Adrenal gland (tissue), 12 donors: ENCODE results near the gene CGREF1. TPM values are rescaled to one million over a fixed set of nuclear protein-coding genes. Genes with fewer than 3 reads are reported as not detected.
A peak's percentile ranks its signal among the peaks of the same experiment; 100 is the strongest.

ENCODE experiments used
- DNase-seq, 7 donors: peaks; one replicate each; pipeline ENCODE4 v3.0.0-alpha.2; 2019 to 2020
- H3K27ac ChIP-seq, 5 donors: fragments of 200-600 bp; sonication (generic) in 4 of 5; 1 replicate in 3 of 5; 2 replicates in 2 of 5; pipeline versions ENCODE4 v1.5.1 to v1.8.0; 2016 to 2020; ENCODE audit warnings: mild to moderate bottlenecking in 1 of 5
- H3K27me3 ChIP-seq: fragments of 200-600 bp; 2 replicates; pipeline ENCODE4 v1.8.0; 2021
- H3K36me3 ChIP-seq, 2 donors: fragments of 200-600 bp; replicated peaks in 1 of 2; 1 replicate in 1 of 2; 2 replicates in 1 of 2; pipeline versions ENCODE4 v1.5.1 to v1.8.0; 2018 to 2022
- H3K4me1 ChIP-seq, 2 donors: fragments of 200-600 bp; replicated peaks in 1 of 2; 1 replicate in 1 of 2; 2 replicates in 1 of 2; pipeline versions ENCODE4 v1.5.1 to v1.8.0; 2018 to 2021
- H3K4me3 ChIP-seq, 4 donors: fragments of 200-600 bp; sonication (generic) in 3 of 4; one replicate each; pipeline ENCODE4 v1.5.1; 2016 to 2018
- H3K9me3 ChIP-seq, 3 donors: fragments of 200-600 bp; sonication (generic) in 1 of 3; replicated peaks in 1 of 3; 1 replicate in 2 of 3; 2 replicates in 1 of 3; pipeline versions ENCODE4 v1.5.1 to v1.8.0; 2016 to 2021
- POLR2A ChIP-seq, 2 donors: fragments of 450-650 bp; IDR thresholded peaks; one replicate each; pipeline ENCODE4 v1.6.1; 2017; ENCODE audit warnings: antibody characterized with exemption in 2 of 2, mild to moderate bottlenecking in 2 of 2, moderate library complexity in 1 of 2
- WGBS, 4 donors: extraction: QIAGEN DNeasy Blood & Tissue Kit in 2 of 4; methylation state at CpG; one replicate each; pipeline versions ENCODE4 v1.1.5 to v1.1.7; 2013 to 2017; 5-methylcytosine and 5-hydroxymethylcytosine counted together
- intact Hi-C, 2 donors: fragments of 100-400 bp; cut with DNase I; formaldehyde crosslinking; loops; one replicate each; pipeline versions ENCODE4 v1.14.1 to v1.15.0; 2022 to 2023
- polyA plus RNA-seq, 3 donors: library from polyadenylated mRNA; stranded (reverse); fragments of 200-250 nt in 2 of 3; fragments of 350-450 nt in 1 of 3; fragmentation: Illumina TruSeq in 1 of 3; extraction: RNeasy Lipid Tissue Mini Kit (QIAGEN cat#74804) in 1 of 3; gene quantifications; one replicate each; pipeline ENCODE4 v1.2.3, GENCODE V29; 2013 to 2014
- total RNA-seq, 9 donors: library from RNA; depleted of rRNA in 4 of 9; stranded (reverse); fragments of >200 nt in 4 of 9; fragments of 120-200 nt in 1 of 9; fragmentation: NEBNext Ultra II Directional in 1 of 9; extraction: Animal tissue kit (Norgen Biotek cat#: 25700) in 1 of 9; gene quantifications; one replicate each; pipeline versions ENCODE4 v1.1.0 to v1.2.4, GENCODE V29; 2013 to 2023
- TF ChIP-seq, protein P1 (sequence below), 6 experiments: fragments of 450-650 bp in 4 of 6; fragments of 200-600 bp in 2 of 6; sonication (generic) in 1 of 6; IDR thresholded peaks; 1 replicate in 5 of 6; 2 replicates in 1 of 6; pipeline versions ENCODE4 v1.5.1 to v1.8.0; 2016 to 2021; ENCODE audit warnings: antibody characterized with exemption in 6 of 6, mild to moderate bottlenecking in 2 of 6, moderate library complexity in 1 of 6
- donor health status: healthy with polysubstance abuse.
- donor health status: Bipolar disorder and iron deficiency.
- donor health status: DM: yes; HTN: yes; CAD: no.
- donor health status: DM: no; HTN: no; CAD: no.
- donor health status: DM: no; HTN: no; CAD: no.
- donor health status: DM: yes; HTN: yes; CAD: no.

Gene CGREF1
- total and polyA plus RNA-seq, 12 donors, result 0.52 to 4.7 (median 1.3) TPM; not detected in 1

DNA sequence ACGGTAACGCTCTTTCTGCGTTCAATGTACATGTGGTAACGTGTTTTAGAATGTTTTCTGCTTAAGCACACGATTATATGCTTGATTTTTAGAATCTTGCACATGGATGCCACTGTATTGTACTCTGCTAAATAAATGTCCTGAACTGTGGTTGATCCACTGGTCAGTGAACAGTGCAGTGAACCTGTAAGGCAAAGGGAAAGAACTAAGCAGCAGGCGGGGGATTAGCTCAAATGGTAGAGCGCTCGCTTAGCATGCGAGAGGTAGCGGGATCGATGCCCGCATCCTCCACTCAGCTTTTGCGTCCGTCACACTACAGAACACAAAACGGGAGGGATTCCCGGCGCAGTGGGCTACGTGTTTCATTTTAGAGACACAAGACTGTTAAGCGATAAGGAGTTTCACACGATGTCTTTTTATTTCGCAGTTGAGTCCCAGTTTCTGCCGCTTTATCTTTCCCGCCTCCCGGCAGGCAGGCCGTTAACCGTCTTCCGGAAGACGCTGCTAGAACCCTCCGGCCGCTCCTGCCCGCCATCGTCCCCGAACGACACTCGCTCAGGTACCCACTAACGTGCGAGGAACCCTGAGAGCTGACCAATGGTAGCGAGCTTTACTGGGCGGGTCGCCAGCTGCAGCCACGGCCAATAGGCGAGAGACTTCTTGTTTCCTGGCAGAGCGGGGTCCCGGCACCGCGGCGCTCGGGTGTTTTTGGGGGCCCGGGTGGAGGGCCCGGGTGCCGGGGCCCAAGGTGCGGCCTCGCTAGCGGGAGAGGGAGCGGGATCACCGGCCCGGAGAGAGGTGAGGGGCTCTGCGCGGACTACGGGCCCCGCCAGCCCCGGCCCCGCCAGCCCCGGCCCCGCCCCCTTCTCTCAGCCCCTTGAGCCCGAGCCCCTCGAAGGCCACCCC lies 67.7 kb downstream of the CGREF1 start, which contains the start of gene AGBL5:
TSS of gene AGBL5 (plus strand) at position 673 of the 906 bp plus-strand sequence. CDS start 1,291 bp downstream, outside the sequence.
- intact Hi-C loops, result no loop called here
- TF ChIP-seq, protein P1, sequence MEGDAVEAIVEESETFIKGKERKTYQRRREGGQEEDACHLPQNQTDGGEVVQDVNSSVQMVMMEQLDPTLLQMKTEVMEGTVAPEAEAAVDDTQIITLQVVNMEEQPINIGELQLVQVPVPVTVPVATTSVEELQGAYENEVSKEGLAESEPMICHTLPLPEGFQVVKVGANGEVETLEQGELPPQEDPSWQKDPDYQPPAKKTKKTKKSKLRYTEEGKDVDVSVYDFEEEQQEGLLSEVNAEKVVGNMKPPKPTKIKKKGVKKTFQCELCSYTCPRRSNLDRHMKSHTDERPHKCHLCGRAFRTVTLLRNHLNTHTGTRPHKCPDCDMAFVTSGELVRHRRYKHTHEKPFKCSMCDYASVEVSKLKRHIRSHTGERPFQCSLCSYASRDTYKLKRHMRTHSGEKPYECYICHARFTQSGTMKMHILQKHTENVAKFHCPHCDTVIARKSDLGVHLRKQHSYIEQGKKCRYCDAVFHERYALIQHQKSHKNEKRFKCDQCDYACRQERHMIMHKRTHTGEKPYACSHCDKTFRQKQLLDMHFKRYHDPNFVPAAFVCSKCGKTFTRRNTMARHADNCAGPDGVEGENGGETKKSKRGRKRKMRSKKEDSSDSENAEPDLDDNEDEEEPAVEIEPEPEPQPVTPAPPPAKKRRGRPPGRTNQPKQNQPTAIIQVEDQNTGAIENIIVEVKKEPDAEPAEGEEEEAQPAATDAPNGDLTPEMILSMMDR (IDR thresholded peaks at IDR 0.05), result no peak
- TF ChIP-seq POLR2A (IDR thresholded peaks at IDR 0.05), result peak; percentile 11 to 72
- WGBS, 4 donors, result 0 to 1% (median 1%) methylated on average over 31 to 67 of the region's 67 CpGs

More for the DNA sequence above, 67.7 kb downstream of the CGREF1 start, which contains the start of gene AGBL5:
- H3K4me3 ChIP-seq, result peak within 1 kb of the TSS in 3 of 4 donors; percentile 16 to 95 (median 80)
- peaks cover 0 to 13% of the 10 kb centered on the region in 2 donors for H3K4me1 ChIP-seq
- peak within 1 kb of the TSS; percentile 71 to 97 (median 77) for H3K27ac ChIP-seq
- peaks cover 0 to 30% of the 10 kb centered on the region in 2 donors for H3K36me3 ChIP-seq
- peak; percentile 96 to 99 (median 96) for DNase-seq
- no peaks in the 10 kb centered on the region for H3K27me3 ChIP-seq
- no peaks in the 10 kb centered on the region for H3K9me3 ChIP-seq

Other genes with a start within 250 kb of the CGREF1 start
- gene MAPRE3, start 148.5 kb downstream of the CGREF1 start, total RNA-seq, result 10 to 100 TPM; 11.0 to 27.9 (median 18.6) TPM
- gene MAPRE3, start 148.5 kb downstream of the CGREF1 start, polyA plus RNA-seq, result 10 to 100 TPM; 26.5 to 73.0 (median 30.5) TPM
- gene TMEM214, start 86.2 kb downstream of the CGREF1 start, total RNA-seq, result 100 to 1,000 TPM in 2 of 9 donors, 10 to 100 TPM in 7; 25.2 to 124 (median 50.0) TPM
- gene TMEM214, start 86.2 kb downstream of the CGREF1 start, polyA plus RNA-seq, result 100 to 1,000 TPM in 1 of 3 donors, 10 to 100 TPM in 2; 63.7 to 111 (median 96.8) TPM
- 10 to 100 TPM; 23.4 to 42.4 (median 32.0) TPM for gene AGBL5, start 67.5 kb downstream of the CGREF1 start, total RNA-seq
- gene AGBL5, start 67.5 kb downstream of the CGREF1 start, polyA plus RNA-seq, result 10 to 100 TPM; 21.2 to 31.3 (median 29.8) TPM
- 100 to 1,000 TPM; 174 to 617 (median 397) TPM for gene OST4, start 47.5 kb downstream of the CGREF1 start, total RNA-seq
- gene OST4, start 47.5 kb downstream of the CGREF1 start, polyA plus RNA-seq, result 100 to 1,000 TPM; 387 to 602 (median 531) TPM
- gene EMILIN1, start 40.5 kb downstream of the CGREF1 start, total RNA-seq, result 100 to 1,000 TPM in 5 of 9 donors, 10 to 100 TPM in 4; 17.7 to 243 (median 115) TPM
- 100 to 1,000 TPM in 1 of 3 donors, 10 to 100 TPM in 1, 1 to 10 TPM in 1; 4.2 to 168 (median 84.4) TPM for gene EMILIN1, start 40.5 kb downstream of the CGREF1 start, polyA plus RNA-seq
- 10 to 100 TPM in 4 of 9 donors, 1 to 10 TPM in 5; 4.0 to 14.4 (median 9.0) TPM for gene KHK, start 32.4 kb downstream of the CGREF1 start, total RNA-seq
- 1 to 10 TPM; 3.3 to 6.7 (median 4.9) TPM for gene KHK, start 32.4 kb downstream of the CGREF1 start, polyA plus RNA-seq
- gene ABHD1, start 4.7 kb upstream of the CGREF1 start, total RNA-seq, result 1 to 10 TPM in 6 of 9 donors, under 1 TPM in 2, not detected in 1; 0.61 to 3.3 (median 1.5) TPM
- 1 to 10 TPM in 2 of 3 donors, under 1 TPM in 1; 0.90 to 6.0 (median 4.4) TPM for gene ABHD1, start 4.7 kb upstream of the CGREF1 start, polyA plus RNA-seq
- 10 to 100 TPM; 47.0 to 91.5 (median 64.6) TPM for gene PREB, start 15.5 kb upstream of the CGREF1 start, total RNA-seq
- 10 to 100 TPM; 44.1 to 68.5 (median 67.8) TPM for gene PREB, start 15.5 kb upstream of the CGREF1 start, polyA plus RNA-seq
- gene PRR30, start 20.3 kb upstream of the CGREF1 start, total RNA-seq, result not detected
- not detected for gene PRR30, start 20.3 kb upstream of the CGREF1 start, polyA plus RNA-seq
- gene TCF23, start 29.9 kb upstream of the CGREF1 start, total RNA-seq, result under 1 TPM in 7 of 9 donors, not detected in 2; under 0.01 to 0.35 (median 0.08) TPM
- gene TCF23, start 29.9 kb upstream of the CGREF1 start, polyA plus RNA-seq, result under 1 TPM in 2 of 3 donors, not detected in 1; 0.03 to 0.24 TPM
- 100 to 1,000 TPM; 124 to 292 (median 155) TPM for gene ATRAID, start 92.9 kb upstream of the CGREF1 start, total RNA-seq
- 100 to 1,000 TPM; 139 to 228 (median 190) TPM for gene ATRAID, start 92.9 kb upstream of the CGREF1 start, polyA plus RNA-seq
- 10 to 100 TPM; 13.5 to 35.0 (median 18.5) TPM for gene SLC5A6, start 93.1 kb upstream of the CGREF1 start, total RNA-seq
- 10 to 100 TPM; 17.8 to 30.1 (median 18.1) TPM for gene SLC5A6, start 93.1 kb upstream of the CGREF1 start, polyA plus RNA-seq
- 10 to 100 TPM; 13.1 to 70.5 (median 19.0) TPM for gene CAD, start 98.2 kb upstream of the CGREF1 start, total RNA-seq
- gene CAD, start 98.2 kb upstream of the CGREF1 start, polyA plus RNA-seq, result 10 to 100 TPM in 2 of 3 donors, 1 to 10 TPM in 1; 8.9 to 25.8 (median 13.9) TPM
- 1 to 10 TPM in 8 of 9 donors, not detected in 1; 1.4 to 5.6 (median 3.1) TPM for gene SLC30A3, start 143.9 kb upstream of the CGREF1 start, total RNA-seq
- gene SLC30A3, start 143.9 kb upstream of the CGREF1 start, polyA plus RNA-seq, result 1 to 10 TPM in 2 of 3 donors, under 1 TPM in 1; 0.27 to 1.5 (median 1.3) TPM
- gene DNAJC5G, start 156.3 kb upstream of the CGREF1 start, total RNA-seq, result 1 to 10 TPM in 3 of 9 donors, under 1 TPM in 3, not detected in 3; 0.14 to 2.0 (median 0.99) TPM
- gene DNAJC5G, start 156.3 kb upstream of the CGREF1 start, polyA plus RNA-seq, result 1 to 10 TPM in 1 of 3 donors, under 1 TPM in 1, not detected in 1; 0.88 to 2.9 TPM
- 10 to 100 TPM in 6 of 9 donors, 1 to 10 TPM in 3; 1.2 to 27.7 (median 12.7) TPM for gene TRIM54, start 163.3 kb upstream of the CGREF1 start, total RNA-seq
- gene TRIM54, start 163.3 kb upstream of the CGREF1 start, polyA plus RNA-seq, result 10 to 100 TPM in 2 of 3 donors, 1 to 10 TPM in 1; 2.1 to 47.1 (median 21.1) TPM
- gene UCN, start 189.3 kb upstream of the CGREF1 start, total RNA-seq, result 1 to 10 TPM; 2.1 to 7.2 (median 3.9) TPM
- 10 to 100 TPM in 2 of 3 donors, under 1 TPM in 1; 0.42 to 14.9 (median 11.3) TPM for gene UCN, start 189.3 kb upstream of the CGREF1 start, polyA plus RNA-seq
- gene MPV17, start 204.0 kb upstream of the CGREF1 start, total RNA-seq, result 100 to 1,000 TPM in 8 of 9 donors, 10 to 100 TPM in 1; 96.8 to 207 (median 146) TPM
- 100 to 1,000 TPM; 356 to 568 (median 360) TPM for gene MPV17, start 204.0 kb upstream of the CGREF1 start, polyA plus RNA-seq
- 10 to 100 TPM; 30.6 to 60.4 (median 47.2) TPM for gene GTF3C2, start 237.6 kb upstream of the CGREF1 start, total RNA-seq
- gene GTF3C2, start 237.6 kb upstream of the CGREF1 start, polyA plus RNA-seq, result 10 to 100 TPM; 52.3 to 73.9 (median 60.9) TPM